Cardiac muscle cell (in vitro differentiated cells and primary cell): ENCODE data around the gene HIVEP3. TPM values are rescaled to one million over a fixed set of nuclear protein-coding genes. Genes with fewer than 3 reads are reported as not detected.
A peak's percentile ranks its signal among the peaks of the same experiment; 100 is the strongest.

Experiments used
- DNase-seq, 2 donors: peaks; one replicate each; pipeline versions ENCODE4 v3.0.0 to v3.0.0-alpha.2; 2010 to 2017; ENCODE audit warnings: low read depth in 1 of 2, low spot score in 1 of 2
- H3K27ac ChIP-seq: fragments of 200-600 bp; sonication (generic); 2 replicates; pipeline ENCODE4 v1.5.1; 2016
- H3K27me3 ChIP-seq: fragments of 200-600 bp; sonication (generic); 2 replicates; pipeline ENCODE4 v1.6.0; 2016; ENCODE audit warnings: control low read depth
- H3K36me3 ChIP-seq: fragments of 200-600 bp; sonication (generic); 2 replicates; pipeline ENCODE4 v1.5.1; 2016; ENCODE audit warnings: control low read depth
- H3K4me1 ChIP-seq: fragments of 200-600 bp; sonication (generic); 2 replicates; pipeline ENCODE4 v1.8.1; 2017; ENCODE audit warnings: low read depth, mild to moderate bottlenecking, mixed run types
- H3K4me3 ChIP-seq: fragments of 200-600 bp; sonication (generic); 2 replicates; pipeline ENCODE4 v1.5.1; 2016; ENCODE audit warnings: mild to moderate bottlenecking
- H3K9me3 ChIP-seq: fragments of 200-600 bp; sonication (generic); 2 replicates; pipeline ENCODE4 v1.5.1; 2017; ENCODE audit warnings: low read depth, mild to moderate bottlenecking, control low read depth
- polyA plus RNA-seq: library from polyadenylated mRNA; unstranded; fragments of >200 nt; fragmentation: Nextera tagmentation; extraction: Ambion mirVana; gene quantifications from 2 replicates; pipeline ENCODE4 v1.2.1, GENCODE V29; 2016
- total RNA-seq: library from RNA; depleted of rRNA; stranded (reverse); fragments of >200 nt; gene quantifications from 2 replicates; pipeline ENCODE4 v1.2.3, GENCODE V29; 2016
- TF ChIP-seq, protein P1 (sequence below): IDR thresholded peaks from 2 replicates; pipeline ENCODE4 v1.5.1; 2012; ENCODE audit warnings: low read depth, mild to moderate bottlenecking, low read length

HIVEP3 gene
- total and polyA plus RNA-seq, 2 experiments from 2014 or later: 0.42 to 0.62 TPM

DNA sequence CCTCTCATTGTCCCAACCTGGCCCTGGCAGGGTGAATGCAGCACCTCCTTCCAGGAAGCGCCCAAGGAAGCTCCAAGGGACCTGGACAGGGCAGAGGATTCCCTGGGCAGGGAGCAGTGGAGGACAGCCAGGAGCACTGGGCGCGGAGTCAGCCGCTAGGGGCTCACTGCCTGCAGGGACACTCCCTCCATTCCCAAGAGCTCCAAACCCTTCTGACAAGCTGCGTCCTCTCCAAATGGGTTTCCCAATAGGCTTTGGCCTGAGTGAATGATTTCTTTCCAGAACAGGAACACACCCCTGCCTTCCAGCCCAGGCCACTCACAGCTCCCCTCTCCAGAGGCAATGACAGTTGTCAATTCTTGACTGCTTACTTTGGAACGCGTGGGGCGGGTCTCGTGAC lies 305.8 kb downstream of the HIVEP3 start:
- DNase-seq: peak in 1 of 2 donors; percentile 44
- no peaks in the 10 kb centered on the region for H3K4me1 ChIP-seq
- no peak overlapping the region for H3K4me3 ChIP-seq
- no peak overlapping the region for H3K27ac ChIP-seq
- no peaks in the 10 kb centered on the region for H3K36me3 ChIP-seq
- no peaks in the 10 kb centered on the region for H3K27me3 ChIP-seq
- H3K9me3 ChIP-seq: no peaks in the 10 kb centered on the region
- TF ChIP-seq, protein P1, sequence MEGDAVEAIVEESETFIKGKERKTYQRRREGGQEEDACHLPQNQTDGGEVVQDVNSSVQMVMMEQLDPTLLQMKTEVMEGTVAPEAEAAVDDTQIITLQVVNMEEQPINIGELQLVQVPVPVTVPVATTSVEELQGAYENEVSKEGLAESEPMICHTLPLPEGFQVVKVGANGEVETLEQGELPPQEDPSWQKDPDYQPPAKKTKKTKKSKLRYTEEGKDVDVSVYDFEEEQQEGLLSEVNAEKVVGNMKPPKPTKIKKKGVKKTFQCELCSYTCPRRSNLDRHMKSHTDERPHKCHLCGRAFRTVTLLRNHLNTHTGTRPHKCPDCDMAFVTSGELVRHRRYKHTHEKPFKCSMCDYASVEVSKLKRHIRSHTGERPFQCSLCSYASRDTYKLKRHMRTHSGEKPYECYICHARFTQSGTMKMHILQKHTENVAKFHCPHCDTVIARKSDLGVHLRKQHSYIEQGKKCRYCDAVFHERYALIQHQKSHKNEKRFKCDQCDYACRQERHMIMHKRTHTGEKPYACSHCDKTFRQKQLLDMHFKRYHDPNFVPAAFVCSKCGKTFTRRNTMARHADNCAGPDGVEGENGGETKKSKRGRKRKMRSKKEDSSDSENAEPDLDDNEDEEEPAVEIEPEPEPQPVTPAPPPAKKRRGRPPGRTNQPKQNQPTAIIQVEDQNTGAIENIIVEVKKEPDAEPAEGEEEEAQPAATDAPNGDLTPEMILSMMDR: no peak

DNA sequence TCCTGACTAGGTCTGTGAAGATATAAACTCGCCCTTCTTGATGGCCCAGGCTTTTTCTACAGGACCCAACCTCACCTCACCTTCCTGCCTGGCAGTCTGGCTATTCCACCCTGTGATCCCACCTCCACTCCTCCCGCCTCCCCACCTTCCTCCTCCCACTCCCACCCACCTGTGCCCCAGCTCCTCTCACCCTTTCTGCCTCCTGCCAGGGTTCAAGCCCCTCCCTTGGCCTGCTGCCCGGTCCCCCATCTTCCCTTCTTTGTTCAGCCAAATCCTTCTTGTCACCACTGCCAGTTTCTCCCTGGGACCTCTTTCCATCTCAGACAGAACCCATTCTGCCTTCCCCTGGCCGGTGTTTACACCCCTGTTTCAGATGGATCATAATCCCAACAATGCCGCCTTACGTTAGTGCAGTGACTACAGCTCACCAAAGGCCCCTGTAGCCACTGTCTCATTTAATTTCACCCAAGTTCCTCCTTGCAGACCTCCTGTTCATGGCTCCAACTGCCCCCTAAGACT lies 306.7 kb downstream of the HIVEP3 start:
- no peaks in the 10 kb centered on the region for H3K36me3 ChIP-seq
- H3K27ac ChIP-seq: no peak overlapping the region
- no peak overlapping the region for H3K4me3 ChIP-seq
- no peaks in the 10 kb centered on the region for H3K4me1 ChIP-seq
- H3K27me3 ChIP-seq: no peaks in the 10 kb centered on the region
- DNase-seq: no peak
- TF ChIP-seq, protein P1: no peak
- H3K9me3 ChIP-seq: no peaks in the 10 kb centered on the region

DNA sequence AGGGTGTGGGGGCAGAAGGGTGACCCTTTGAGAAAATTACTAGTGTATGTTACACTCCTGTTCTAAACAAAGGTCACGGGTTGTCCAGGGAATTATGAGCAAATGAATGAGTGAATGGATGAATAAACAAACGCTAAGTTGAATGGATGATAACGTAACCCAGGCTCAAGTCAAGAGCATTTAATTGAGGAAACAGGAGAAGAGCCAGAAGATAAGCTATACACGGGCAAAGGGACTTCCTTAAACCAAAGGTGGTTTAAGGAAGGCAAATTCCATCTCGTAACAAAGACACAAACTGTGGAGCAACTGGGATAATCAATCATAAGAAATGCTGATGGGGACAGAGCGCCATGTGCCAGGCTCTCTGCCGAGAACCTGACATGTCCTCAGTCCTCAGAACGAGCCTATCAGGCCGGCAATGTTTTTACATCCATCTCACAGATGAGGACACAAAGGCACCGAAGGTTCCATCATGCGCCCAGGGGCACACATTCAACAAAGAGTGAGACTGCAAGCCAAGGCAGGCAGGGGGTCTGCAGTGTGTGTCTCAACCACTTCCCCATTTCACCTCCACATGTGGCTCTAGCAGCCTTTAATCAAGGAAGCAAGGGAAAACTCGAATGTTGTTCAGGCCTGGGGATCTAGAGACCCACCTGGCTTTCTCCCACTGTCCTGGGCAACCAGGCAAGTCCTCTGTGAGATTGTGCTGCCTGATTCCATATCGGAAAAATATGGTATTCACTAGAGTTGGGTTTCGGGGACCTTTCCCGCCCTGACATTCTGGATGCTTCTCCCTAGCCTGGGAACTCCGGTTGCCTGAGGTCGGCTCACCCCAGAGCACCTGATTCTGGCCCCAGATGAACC lies 307.4 kb downstream of the HIVEP3 start:
- Histone ChIP-seq H3K4me3 (no peak overlapping the region), H3K27me3 (no peaks in the 10 kb centered on the region), H3K27ac (no peak overlapping the region), H3K4me1 (no peaks in the 10 kb centered on the region), H3K36me3 (no peaks in the 10 kb centered on the region), H3K9me3 (no peaks in the 10 kb centered on the region)
- TF ChIP-seq, protein P1: no peak
- DNase-seq: no peak

DNA sequence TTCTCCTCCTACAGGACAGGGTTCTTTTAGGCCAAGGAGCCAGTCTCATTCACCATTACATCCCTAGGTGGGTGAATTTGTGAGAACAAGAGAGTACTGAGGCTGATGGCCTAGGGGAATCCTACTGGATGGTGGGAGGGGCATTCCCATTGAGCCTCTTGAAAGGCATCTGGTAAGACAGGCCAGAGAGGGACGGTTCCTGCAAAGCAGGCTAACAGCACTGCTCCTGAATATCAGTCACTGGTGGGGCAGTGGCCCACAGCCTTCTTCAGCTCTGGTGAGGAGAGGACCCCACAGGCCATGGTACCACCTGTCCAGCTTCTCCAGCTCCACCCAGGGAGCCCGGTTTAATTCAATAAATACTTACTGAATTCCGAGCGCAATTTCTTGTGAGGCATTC lies 308.4 kb downstream of the HIVEP3 start:
- no peak overlapping the region for H3K4me3 ChIP-seq
- H3K36me3 ChIP-seq: no peaks in the 10 kb centered on the region
- H3K27ac ChIP-seq: no peak overlapping the region
- no peaks in the 10 kb centered on the region for H3K27me3 ChIP-seq
- DNase-seq: no peak
- TF ChIP-seq, protein P1: no peak
- H3K9me3 ChIP-seq: no peaks in the 10 kb centered on the region
- H3K4me1 ChIP-seq: no peaks in the 10 kb centered on the region

DNA sequence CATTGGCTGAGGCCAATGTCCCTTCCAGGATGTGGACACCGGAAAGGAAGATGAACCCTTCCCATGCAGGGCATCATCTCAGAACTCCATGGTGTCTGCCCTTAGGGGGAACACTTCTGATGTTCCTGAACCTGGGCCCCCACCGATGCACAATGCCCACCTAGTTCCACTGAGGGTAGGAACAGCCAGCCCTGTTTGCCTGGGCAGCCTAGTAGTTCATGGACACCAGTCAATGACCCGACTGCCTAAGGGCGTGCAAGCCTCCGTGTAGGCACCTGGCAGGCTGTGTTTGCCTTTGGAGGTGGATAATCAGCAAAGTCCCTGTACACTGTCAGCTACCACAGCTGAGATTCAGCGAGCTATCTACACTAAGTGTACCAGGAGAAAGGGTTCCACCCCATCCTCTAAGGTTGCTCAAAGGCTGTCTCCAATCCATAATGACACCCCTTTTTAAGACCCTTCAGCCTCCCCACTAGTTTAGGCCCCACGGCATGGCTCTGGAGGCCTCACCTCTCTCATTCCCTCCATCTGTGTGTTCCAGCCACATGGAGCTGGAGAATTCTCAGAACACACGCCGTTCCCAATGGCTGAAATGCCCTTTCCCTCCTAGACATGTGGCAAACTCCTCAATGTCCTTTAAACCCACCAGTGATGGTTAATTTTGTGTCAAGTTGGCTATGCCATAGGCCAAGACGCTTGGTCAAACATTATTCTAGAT lies 309.4 kb downstream of the HIVEP3 start:
- DNase-seq: no peak
- Histone ChIP-seq H3K36me3 (no peaks in the 10 kb centered on the region), H3K4me1 (no peaks in the 10 kb centered on the region), H3K27me3 (no peaks in the 10 kb centered on the region), H3K9me3 (no peaks in the 10 kb centered on the region), H3K27ac (no peak overlapping the region), H3K4me3 (no peak overlapping the region)
- TF ChIP-seq, protein P1: no peak
